Natural killer cell (primary cell): ENCODE measurements around the gene ERC1. TPM values are rescaled to one million over a fixed set of nuclear protein-coding genes. Genes with fewer than 3 reads are reported as not detected.

ENCODE experiments used
- ATAC-seq, 3 donors: fragments of 150-1000 bp in 2 of 3; fragments of 200-7000 bp in 1 of 3; cut with Tn5 transposase; 1 replicate in 1 of 3; 2 replicates in 2 of 3; pipeline ENCODE4 v1.10.0; 2021; ENCODE audit warnings: mild to moderate bottlenecking in 2 of 3, moderate library complexity in 2 of 3
- DNase-seq, 2 donors: peaks; one replicate each; pipeline versions ENCODE4 v3.0.0 to v3.0.0-alpha.2; 2013 to 2021; ENCODE audit warnings: mixed read lengths in 1 of 2
- H3K27ac ChIP-seq: one replicate; pipeline ENCODE4 v1.5.1; 2013; ENCODE audit warnings: mild to moderate bottlenecking, low read length
- H3K27me3 ChIP-seq: one replicate; pipeline ENCODE4 v1.6.1; 2013; ENCODE audit warnings: low read length; ENCODE audit not compliant: control insufficient read depth, insufficient read depth
- H3K36me3 ChIP-seq: one replicate; pipeline ENCODE4 v1.6.1; 2013; ENCODE audit warnings: low read length; ENCODE audit not compliant: control insufficient read depth, insufficient read depth
- H3K4me1 ChIP-seq: one replicate; pipeline ENCODE4 v1.6.1; 2013; ENCODE audit warnings: low read length; ENCODE audit not compliant: control insufficient read depth, insufficient read depth
- H3K4me3 ChIP-seq: one replicate; pipeline ENCODE4 v1.5.1; 2013; ENCODE audit warnings: low read length
- H3K9me3 ChIP-seq: one replicate; pipeline ENCODE4 v1.6.1; 2013; ENCODE audit warnings: low read length; ENCODE audit not compliant: control insufficient read depth, insufficient read depth
- H3K27ac Mint-ChIP-seq, 2 donors: one replicate each; pipeline ENCODE4 v1.8.0; 2022; ENCODE audit warnings: mild to moderate bottlenecking in 2 of 2, mixed read lengths in 2 of 2, moderate library complexity in 1 of 2
- H3K27me3 Mint-ChIP-seq, 2 donors: one replicate each; pipeline ENCODE4 v1.8.0; 2022; ENCODE audit warnings: low read depth in 2 of 2, mixed read lengths in 2 of 2
- H3K36me3 Mint-ChIP-seq: one replicate; pipeline ENCODE4 v1.8.0; 2022; ENCODE audit warnings: mixed read lengths
- H3K4me1 Mint-ChIP-seq, 2 donors: one replicate each; pipeline ENCODE4 v1.8.0; 2022; ENCODE audit warnings: mixed read lengths in 2 of 2
- H3K4me3 Mint-ChIP-seq: one replicate; pipeline ENCODE4 v1.8.0; 2022; ENCODE audit warnings: mild to moderate bottlenecking, moderate library complexity, mixed read lengths
- H3K9me3 Mint-ChIP-seq, 2 donors: one replicate each; pipeline ENCODE4 v1.8.0; 2022; ENCODE audit warnings: mixed read lengths in 2 of 2
- CTCF ChIP-seq: fragments of 200-600 bp; IDR thresholded peaks from one replicate; pipeline ENCODE4 v1.8.0; 2022; ENCODE audit warnings: antibody characterized with exemption
- WGBS: methylation state at CpG from one replicate; pipeline ENCODE4 v1.1.7; 2013; ENCODE audit warnings: missing lambda C conversion rate; ENCODE audit not compliant: insufficient coverage; 5-methylcytosine and 5-hydroxymethylcytosine counted together
- intact Hi-C: fragments of 100-400 bp; cut with micrococcal nuclease; formaldehyde crosslinking; loops from one replicate; pipeline ENCODE4 v1.14.2; 2022
- total RNA-seq, 4 donors: library from RNA; stranded (reverse); fragments of 120-200 nt in 1 of 4; gene quantifications; one replicate each; pipeline versions ENCODE4 v1.2.3 to v1.2.4, GENCODE V29; 2013 to 2022

ERC1 gene
- total RNA-seq, 3 donors from 2014 or later (not counting 1 experiment from before 2014, with no cell fraction given), result 43.5 to 54.0 (median 44.9) TPM

DNA sequence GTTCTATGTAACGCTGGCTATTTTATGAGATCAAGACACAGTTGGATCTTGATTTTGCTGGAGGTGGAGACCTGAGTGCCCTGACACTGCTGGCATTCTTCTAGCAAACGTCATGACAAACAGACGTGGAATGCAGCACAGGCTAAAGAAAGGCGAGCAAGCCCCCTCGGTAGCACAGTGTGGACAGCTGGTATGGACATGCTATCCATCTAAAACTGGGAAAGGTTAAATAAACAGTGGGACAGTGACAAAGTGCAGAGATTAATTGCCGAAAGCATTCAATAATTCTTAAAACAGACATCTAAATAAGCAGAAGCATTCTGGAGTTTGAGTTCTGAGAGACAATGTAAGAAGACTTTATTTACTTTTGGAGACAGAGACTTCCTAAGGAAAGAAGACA, 366.1 kb downstream of the ERC1 start:
- Histone ChIP-seq H3K27ac (no peak overlapping the region), H3K27me3 (no peaks in the 10 kb centered on the region), H3K9me3 (no peaks in the 10 kb centered on the region), H3K36me3 (no peaks in the 10 kb centered on the region), H3K4me1 (no peaks in the 10 kb centered on the region), H3K4me3 (no peak overlapping the region)
- Mint-ChIP-seq H3K4me1 (peaks cover 0 to 5% of the 10 kb centered on the region in 2 donors), H3K9me3 (no peaks in the 10 kb centered on the region), H3K36me3 (no peaks in the 10 kb centered on the region), H3K27ac (no peak overlapping the region), H3K4me3 (no peak overlapping the region), H3K27me3 (no peaks in the 10 kb centered on the region)
- intact Hi-C loops, result no loop called here
- WGBS, result 98% methylated on average over 5 of the region's 6 CpGs
- no peak for TF ChIP-seq CTCF
- DNase-seq (no peak), ATAC-seq (no peak)

- H3K9me3 Mint-ChIP-seq, result no peaks in the 10 kb centered on the region
- H3K4me1 ChIP-seq, result no peaks in the 10 kb centered on the region
- ATAC-seq (no peak), DNase-seq (no peak)
- no peak overlapping the region for H3K27ac Mint-ChIP-seq
- H3K9me3 ChIP-seq, result no peaks in the 10 kb centered on the region
- no peaks in the 10 kb centered on the region for H3K36me3 ChIP-seq
- H3K27me3 Mint-ChIP-seq, result no peaks in the 10 kb centered on the region
- TF ChIP-seq CTCF, result no peak
- no peak overlapping the region for H3K4me3 Mint-ChIP-seq
- H3K27ac ChIP-seq, result no peak overlapping the region
- intact Hi-C loops, result no loop called here
- peaks cover 0 to 5% of the 10 kb centered on the region in 2 donors for H3K4me1 Mint-ChIP-seq
- no peak overlapping the region for H3K4me3 ChIP-seq
- H3K36me3 Mint-ChIP-seq, result no peaks in the 10 kb centered on the region
- no peaks in the 10 kb centered on the region for H3K27me3 ChIP-seq
- no CpG with 5 or more reads among the region's 1 CpG for WGBS
Measured at GRCh38 chr12:1357711-1358110, 366.7 kb downstream of the ERC1 start.

- H3K4me1 ChIP-seq, result no peaks in the 10 kb centered on the region
- H3K27me3 ChIP-seq, result no peaks in the 10 kb centered on the region
- no peaks in the 10 kb centered on the region for H3K27me3 Mint-ChIP-seq
- H3K4me3 ChIP-seq, result no peak overlapping the region
- no peak for ATAC-seq
- 96% methylated on average over 2 of the region's 2 CpGs for WGBS
- intact Hi-C loops, result no loop called here
- DNase-seq, result no peak
- no peaks in the 10 kb centered on the region for H3K9me3 ChIP-seq
- H3K4me1 Mint-ChIP-seq, result peaks cover 6 to 11% of the 10 kb centered on the region in 2 donors
- no peak for TF ChIP-seq CTCF
- H3K27ac Mint-ChIP-seq, result no peak overlapping the region
- no peaks in the 10 kb centered on the region for H3K9me3 Mint-ChIP-seq
- H3K4me3 Mint-ChIP-seq, result no peak overlapping the region
- H3K36me3 ChIP-seq, result no peaks in the 10 kb centered on the region
- H3K27ac ChIP-seq, result no peak overlapping the region
- H3K36me3 Mint-ChIP-seq, result no peaks in the 10 kb centered on the region
Measured at GRCh38 chr12:1360441-1361210, 369.6 kb downstream of the ERC1 start.
